ENCODE data around the gene TNIP1. TPM values are rescaled to one million over a fixed set of nuclear protein-coding genes. Genes with fewer than 3 reads are reported as not detected.

TNIP1 gene
- total RNA-seq, 4 donors from 2014 or later = 191 to 352 (median 266) TPM

- Histone ChIP-seq H3K27ac (peak overlapping the region in 1 of 4 donors; percentile 31), H3K27me3 (no peaks in the 10 kb centered on the region), H3K4me1 (peaks cover 14 to 75% (median 34%) of the 10 kb centered on the region in 4 donors), H3K4me3 (no peak overlapping the region), H3K36me3 (peaks cover 0 to 43% (median 0%) of the 10 kb centered on the region in 3 donors), H3K9me3 (no peaks in the 10 kb centered on the region)
- no peak for DNase-seq
- TF ChIP-seq POLR2A (IDR thresholded peaks at IDR 0.05) = no peak
- no peak for TF ChIP-seq CTCF (IDR thresholded peaks at IDR 0.05)
These were observed 15.2 kb downstream of the TNIP1 start for GRCh38 chr5:151065609-151066008.

GRCh38 chr5:151064916-151065499 is 15.8 kb downstream of the TNIP1 start:
- Histone ChIP-seq H3K9me3 (no peaks in the 10 kb centered on the region), H3K27ac (peak overlapping the region in 2 of 4 donors; percentile 85 to 91), H3K4me1 (peaks cover 14 to 77% (median 37%) of the 10 kb centered on the region in 4 donors), H3K27me3 (no peaks in the 10 kb centered on the region), H3K36me3 (peaks cover 0 to 49% (median 0%) of the 10 kb centered on the region in 3 donors), H3K4me3 (no peak overlapping the region)
- no peak for DNase-seq
- TF ChIP-seq CTCF (IDR thresholded peaks at IDR 0.05) = no peak
- TF ChIP-seq POLR2A (IDR thresholded peaks at IDR 0.05) = no peak

- H3K36me3 ChIP-seq = peaks cover 0 to 64% (median 0%) of the 10 kb centered on the region in 3 donors
- no peaks in the 10 kb centered on the region for H3K9me3 ChIP-seq
- TF ChIP-seq CTCF (IDR thresholded peaks at IDR 0.05) (no peak), POLR2A (IDR thresholded peaks at IDR 0.05) (no peak)
- H3K27ac ChIP-seq = peak overlapping the region; percentile 15 to 91 (median 70)
- no peaks in the 10 kb centered on the region for H3K27me3 ChIP-seq
- H3K4me3 ChIP-seq = no peak overlapping the region
- H3K4me1 ChIP-seq = peaks cover 9 to 65% (median 27%) of the 10 kb centered on the region in 4 donors
- no peak for DNase-seq
These were observed 17.5 kb downstream of the TNIP1 start for GRCh38 chr5:151063142-151063989.

GRCh38 chr5:151062405-151063141 is 18.3 kb downstream of the TNIP1 start:
- TF ChIP-seq POLR2A (IDR thresholded peaks at IDR 0.05) = peak; percentile 9 to 44
- TF ChIP-seq CTCF (IDR thresholded peaks at IDR 0.05) = peak in 3 of 6 experiments; percentile 31 to 62 (median 44)
- peak overlapping the region; percentile 15 to 91 (median 70) for H3K27ac ChIP-seq
- peak in 2 of 3 donors; percentile 76 to 83 for DNase-seq
- peaks cover 0 to 67% (median 0%) of the 10 kb centered on the region in 3 donors for H3K36me3 ChIP-seq
- no peaks in the 10 kb centered on the region for H3K9me3 ChIP-seq
- peaks cover 9 to 57% (median 20%) of the 10 kb centered on the region in 4 donors for H3K4me1 ChIP-seq
- H3K27me3 ChIP-seq = no peaks in the 10 kb centered on the region
- H3K4me3 ChIP-seq = no peak overlapping the region

- Histone ChIP-seq H3K36me3 (peaks cover 0 to 85% (median 0%) of the 10 kb centered on the region in 3 donors), H3K4me1 (peaks cover 9 to 50% (median 17%) of the 10 kb centered on the region in 4 donors), H3K27ac (peak overlapping the region; percentile 18 to 73 (median 51)), H3K4me3 (no peak overlapping the region), H3K27me3 (no peaks in the 10 kb centered on the region), H3K9me3 (no peaks in the 10 kb centered on the region)
- no peak for DNase-seq
- TF ChIP-seq CTCF (IDR thresholded peaks at IDR 0.05) (no peak), POLR2A (IDR thresholded peaks at IDR 0.05) (no peak)
These were observed 20.1 kb downstream of the TNIP1 start for GRCh38 chr5:151060742-151061141.
